Measurements from ENCODE around the gene CRTC1. TPM values are rescaled to one million over a fixed set of nuclear protein-coding genes. Genes with fewer than 3 reads are reported as not detected.
A peak's percentile ranks its signal among the peaks of the same experiment; 100 is the strongest.

The CRTC1 gene
- total and polyA plus RNA-seq, 3 donors from 2014 or later: 15.6 to 32.1 (median 28.1) TPM

- H3K9me3 ChIP-seq: no peaks in the 10 kb centered on the region
- H3K4me1 ChIP-seq: peaks cover 21% of the 10 kb centered on the region
- peak overlapping the region in 1 of 2 donors; percentile 20 for H3K4me3 ChIP-seq
- no peak for DNase-seq
- intact Hi-C loops (cut with DNase I; ENCODE audit: low total_unique reads): no loop called here
- 1 to 6% methylated on average over 14 to 33 of the region's 38 CpGs for WGBS, 2 donors
- no peaks in the 10 kb centered on the region for H3K36me3 ChIP-seq (ENCODE audit: low read depth, missing control alignments)
- no peaks in the 10 kb centered on the region for H3K27me3 ChIP-seq
- TF ChIP-seq POLR2A (IDR thresholded peaks at IDR 0.05) (no peak), CTCF (IDR thresholded peaks at IDR 0.05) (no peak)
- H3K27ac ChIP-seq: no peak overlapping the region
Measured at GRCh38 chr19:18789422-18789869, 106.0 kb downstream of the CRTC1 start.

- no peak for TF ChIP-seq POLR2A (IDR thresholded peaks at IDR 0.05)
- TF ChIP-seq CTCF (IDR thresholded peaks at IDR 0.05): no peak
- DNase-seq: no peak
- Histone ChIP-seq H3K4me1 (peaks cover 21% of the 10 kb centered on the region), H3K4me3 (peak overlapping the region in 1 of 2 donors; percentile 20), H3K27ac (no peak overlapping the region), H3K9me3 (no peaks in the 10 kb centered on the region), H3K36me3 (ENCODE audit: low read depth, missing control alignments) (no peaks in the 10 kb centered on the region), H3K27me3 (no peaks in the 10 kb centered on the region)
- intact Hi-C loops (cut with DNase I; ENCODE audit: low total_unique reads): no loop called here
- WGBS, 2 donors: 1% methylated on average over 16 to 65 of the region's 65 CpGs
Measured at GRCh38 chr19:18789883-18790565, 106.5 kb downstream of the CRTC1 start.

- no peak for TF ChIP-seq POLR2A (IDR thresholded peaks at IDR 0.05)
- TF ChIP-seq CTCF (IDR thresholded peaks at IDR 0.05): no peak
- WGBS, 2 donors: 1 to 2% methylated on average over 29 to 60 of the region's 61 CpGs
- DNase-seq: no peak
- intact Hi-C loops (cut with DNase I; ENCODE audit: low total_unique reads): no loop called here
- Histone ChIP-seq H3K9me3 (no peaks in the 10 kb centered on the region), H3K27me3 (no peaks in the 10 kb centered on the region), H3K36me3 (ENCODE audit: low read depth, missing control alignments) (no peaks in the 10 kb centered on the region), H3K4me3 (peak within 1 kb of the TSS in 1 of 2 donors; percentile 20), H3K27ac (no peak within 1 kb of the TSS), H3K4me1 (peaks cover 20% of the 10 kb centered on the region)
Measured at GRCh38 chr19:18790566-18791314, 107.3 kb downstream of the CRTC1 start, which contains the start of gene COMP. Gene COMP (minus strand): TSS chr19:18791305. CDS start chr19:18791269, 36 bp downstream.

- no peak for DNase-seq
- TF ChIP-seq POLR2A (IDR thresholded peaks at IDR 0.05): no peak
- TF ChIP-seq CTCF (IDR thresholded peaks at IDR 0.05): no peak
- H3K27ac ChIP-seq: no peak overlapping the region
- no peaks in the 10 kb centered on the region for H3K27me3 ChIP-seq
- no peak overlapping the region for H3K4me3 ChIP-seq
- WGBS, 2 donors: 14 to 54% methylated on average over 4 to 21 of the region's 21 CpGs
- H3K4me1 ChIP-seq: peaks cover 19% of the 10 kb centered on the region
- H3K9me3 ChIP-seq: no peaks in the 10 kb centered on the region
- no peaks in the 10 kb centered on the region for H3K36me3 ChIP-seq (ENCODE audit: low read depth, missing control alignments)
- intact Hi-C loops (cut with DNase I; ENCODE audit: low total_unique reads): no loop called here
Measured at GRCh38 chr19:18791315-18791678, 107.8 kb downstream of the CRTC1 start.
